Measurements from ENCODE around the gene IL20RB.

IL20RB gene

DNA sequence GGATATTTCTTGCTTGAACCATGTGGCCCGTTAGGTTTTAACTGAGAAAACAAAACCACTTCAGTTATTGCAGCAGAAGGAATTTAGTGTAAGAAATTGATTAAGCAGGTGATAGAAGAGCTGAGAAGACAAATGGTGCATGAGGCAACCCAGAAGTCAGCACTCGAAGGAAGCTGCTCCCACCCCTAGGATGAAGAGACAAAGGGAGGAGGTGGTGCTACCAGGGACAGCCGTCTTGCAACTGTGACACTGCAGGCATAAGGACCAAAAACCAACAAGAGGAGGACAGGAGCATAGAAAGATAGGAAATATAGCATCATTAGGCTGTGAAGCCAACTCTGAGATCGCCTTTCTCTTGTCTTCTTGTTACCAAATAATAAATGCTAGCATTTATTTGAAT, 89.0 kb downstream of the IL20RB start:
- Mint-ChIP-seq H3K36me3 (ENCODE audit: low read depth) (no peaks in the 10 kb centered on the region), H3K27ac (no peak overlapping the region), H3K27me3 (ENCODE audit: low read depth, poor library complexity) (peaks cover 3% of the 10 kb centered on the region), H3K4me1 (peaks cover 11% of the 10 kb centered on the region), H3K4me3 (no peak overlapping the region), H3K9me3 (no peaks in the 10 kb centered on the region)
- TF ChIP-seq, protein P1, sequence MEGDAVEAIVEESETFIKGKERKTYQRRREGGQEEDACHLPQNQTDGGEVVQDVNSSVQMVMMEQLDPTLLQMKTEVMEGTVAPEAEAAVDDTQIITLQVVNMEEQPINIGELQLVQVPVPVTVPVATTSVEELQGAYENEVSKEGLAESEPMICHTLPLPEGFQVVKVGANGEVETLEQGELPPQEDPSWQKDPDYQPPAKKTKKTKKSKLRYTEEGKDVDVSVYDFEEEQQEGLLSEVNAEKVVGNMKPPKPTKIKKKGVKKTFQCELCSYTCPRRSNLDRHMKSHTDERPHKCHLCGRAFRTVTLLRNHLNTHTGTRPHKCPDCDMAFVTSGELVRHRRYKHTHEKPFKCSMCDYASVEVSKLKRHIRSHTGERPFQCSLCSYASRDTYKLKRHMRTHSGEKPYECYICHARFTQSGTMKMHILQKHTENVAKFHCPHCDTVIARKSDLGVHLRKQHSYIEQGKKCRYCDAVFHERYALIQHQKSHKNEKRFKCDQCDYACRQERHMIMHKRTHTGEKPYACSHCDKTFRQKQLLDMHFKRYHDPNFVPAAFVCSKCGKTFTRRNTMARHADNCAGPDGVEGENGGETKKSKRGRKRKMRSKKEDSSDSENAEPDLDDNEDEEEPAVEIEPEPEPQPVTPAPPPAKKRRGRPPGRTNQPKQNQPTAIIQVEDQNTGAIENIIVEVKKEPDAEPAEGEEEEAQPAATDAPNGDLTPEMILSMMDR (IDR thresholded peaks at IDR 0.05) = no peak
- DNase-seq = no peak

- Mint-ChIP-seq H3K27me3 (ENCODE audit: low read depth, poor library complexity) (peaks cover 4% of the 10 kb centered on the region), H3K4me3 (no peak overlapping the region), H3K36me3 (ENCODE audit: low read depth) (no peaks in the 10 kb centered on the region), H3K9me3 (no peaks in the 10 kb centered on the region), H3K4me1 (peaks cover 11% of the 10 kb centered on the region), H3K27ac (no peak overlapping the region)
- TF ChIP-seq, protein P1 (IDR thresholded peaks at IDR 0.05) = no peak
- DNase-seq = no peak
Observed at GRCh38 chr3:137047240-137047639, 89.5 kb downstream of the IL20RB start.

GRCh38 chr3:137050281-137050680, 92.5 kb downstream of the IL20RB start:
- DNase-seq = no peak

DNA sequence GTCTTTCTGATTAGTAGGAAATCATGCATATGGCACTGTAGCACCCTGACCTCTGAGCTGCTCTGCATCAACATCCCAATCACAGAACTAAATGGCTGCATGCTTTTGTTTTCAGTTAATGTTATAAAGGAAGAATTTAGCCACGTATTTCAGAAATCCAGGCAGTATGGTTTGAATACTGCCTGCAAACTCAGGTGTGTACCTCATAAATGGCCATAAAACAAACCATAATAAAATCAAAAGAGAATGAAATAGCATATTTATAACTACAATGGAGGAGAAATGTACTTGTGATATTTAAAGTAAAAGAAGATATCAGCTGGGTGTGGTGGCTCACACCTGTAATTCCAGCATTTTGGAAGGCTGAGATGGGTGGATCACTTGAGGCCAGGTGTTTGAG, 94.5 kb downstream of the IL20RB start:
- TF ChIP-seq, protein P1 (IDR thresholded peaks at IDR 0.05) = no peak
- no peaks in the 10 kb centered on the region for H3K4me1 Mint-ChIP-seq
- no peak for DNase-seq

More at GRCh38 chr3:137050281-137050680, 92.5 kb downstream of the IL20RB start:
- H3K9me3 Mint-ChIP-seq = no peaks in the 10 kb centered on the region
- no peaks in the 10 kb centered on the region for H3K36me3 Mint-ChIP-seq (ENCODE audit: low read depth)
- H3K4me3 Mint-ChIP-seq = no peak overlapping the region
- H3K27me3 Mint-ChIP-seq (ENCODE audit: low read depth, poor library complexity) = peaks cover 6% of the 10 kb centered on the region
- peaks cover 11% of the 10 kb centered on the region for H3K4me1 Mint-ChIP-seq
- H3K27ac Mint-ChIP-seq = no peak overlapping the region
- TF ChIP-seq, protein P1 (IDR thresholded peaks at IDR 0.05) = no peak

More for the DNA sequence above, 94.5 kb downstream of the IL20RB start:
- Mint-ChIP-seq H3K4me3 (no peak overlapping the region), H3K27ac (no peak overlapping the region), H3K36me3 (ENCODE audit: low read depth) (no peaks in the 10 kb centered on the region), H3K27me3 (ENCODE audit: low read depth, poor library complexity) (peaks cover 6% of the 10 kb centered on the region), H3K9me3 (no peaks in the 10 kb centered on the region)
